SK-N-SH (cell line): ENCODE results near the gene QTRT2. TPM values are rescaled to one million over a fixed set of nuclear protein-coding genes. Genes with fewer than 3 reads are reported as not detected.

ENCODE experiments used
- CTCF ChIA-PET: fragments of 300-600, 350-600 bp; formaldehyde crosslinking; extraction: SDS; loops from one replicate; lab custom pipeline; 2021; lab: Yijun Ruan, JAX
- POLR2A ChIA-PET: fragments of 350-600 bp; sonication (Branson Sonifier 250); formaldehyde crosslinking; extraction: SDS; loops from one replicate; lab custom pipeline; 2020; ENCODE audit warnings: antibody characterized with exemption, inconsistent platforms; lab: Yijun Ruan, JAX
- DNase-seq: peaks from one replicate; pipeline ENCODE4 v3.0.0; 2012
- H2AFZ ChIP-seq: fragments of 200-600 bp; sonication (generic); 2 replicates; pipeline ENCODE4 v1.8.1; 2016; ENCODE audit warnings: antibody characterized with exemption, mild to moderate bottlenecking, low read depth
- H3F3A ChIP-seq: fragments of 200-600 bp; sonication (generic); replicated peaks from 2 replicates; pipeline ENCODE3; 2016; ENCODE audit warnings: antibody characterized with exemption, mild to moderate bottlenecking; ENCODE audit not compliant: insufficient read depth
- H3K27ac ChIP-seq, 2 experiments: fragments of 200-500 bp in 1 of 2; fragments of 200-600 bp in 1 of 2; sonication (Bioruptor generic) in 1 of 2; sonication (generic), shearing (Covaris generic) in 1 of 2; 2 replicates each; pipeline versions ENCODE4 v1.5.1 to v1.6.1; 2014 to 2016; ENCODE audit warnings: low read depth in 2 of 2, inconsistent platforms in 1 of 2, low read length in 1 of 2, mild to moderate bottlenecking in 1 of 2, mixed read lengths in 1 of 2
- H3K27me3 ChIP-seq: fragments of 200-600 bp; sonication (generic), shearing (Covaris generic); 2 replicates; pipeline ENCODE4 v1.6.1; 2016; ENCODE audit warnings: mixed run types; ENCODE audit not compliant: insufficient read depth
- H3K36me3 ChIP-seq, 2 experiments: fragments of 200-500 bp in 1 of 2; fragments of 200-600 bp in 1 of 2; sonication (Bioruptor generic) in 1 of 2; sonication (generic) in 1 of 2; replicated peaks in 1 of 2; 2 replicates each; pipeline versions ENCODE3 to v1.5.1; 2014 to 2016; ENCODE audit warnings: low read length in 1 of 2, mild to moderate bottlenecking in 1 of 2; ENCODE audit not compliant: insufficient read depth in 2 of 2, control insufficient read depth in 1 of 2
- H3K4me1 ChIP-seq, 2 experiments: fragments of 200-500 bp in 1 of 2; fragments of 200-600 bp in 1 of 2; sonication (Bioruptor generic) in 1 of 2; sonication (generic), shearing (Covaris generic) in 1 of 2; 2 replicates each; pipeline versions ENCODE4 v1.5.1 to v1.6.1; 2014 to 2016; ENCODE audit warnings: low read depth in 1 of 2, low read length in 1 of 2, mixed run types in 1 of 2; ENCODE audit not compliant: insufficient read depth in 2 of 2, control insufficient read depth in 1 of 2
- H3K4me2 ChIP-seq: fragments of 200-600 bp; sonication (generic), shearing (Covaris generic); 2 replicates; pipeline ENCODE4 v1.6.1; 2017; ENCODE audit warnings: mixed run types
- H3K4me3 ChIP-seq, 2 experiments: fragments of 200-500 bp in 1 of 2; fragments of 200-600 bp in 1 of 2; sonication (Bioruptor generic) in 1 of 2; sonication (generic), shearing (Covaris generic) in 1 of 2; 2 replicates each; pipeline versions ENCODE4 v1.5.1 to v1.8.1; 2014 to 2016; ENCODE audit warnings: low read depth in 2 of 2, inconsistent platforms in 1 of 2, low read length in 1 of 2, mild to moderate bottlenecking in 1 of 2, mixed read lengths in 1 of 2, moderate library complexity in 1 of 2
- H3K79me2 ChIP-seq: fragments of 200-600 bp; sonication (generic); 2 replicates; pipeline ENCODE4 v1.8.1; 2017; ENCODE audit warnings: mild to moderate bottlenecking; ENCODE audit not compliant: insufficient read depth
- H3K9ac ChIP-seq: fragments of 200-600 bp; sonication (generic); 2 replicates; pipeline ENCODE4 v1.6.1; 2017; ENCODE audit warnings: mixed run types
- H3K9me2 ChIP-seq: fragments of 200-600 bp; sonication (generic); 2 replicates; pipeline ENCODE4 v1.6.1; 2017; ENCODE audit warnings: mixed run types
- H3K9me3 ChIP-seq: fragments of 200-600 bp; sonication (generic); 2 replicates; pipeline ENCODE4 v1.6.1; 2017; ENCODE audit warnings: mixed run types, mild to moderate bottlenecking, moderate library complexity
- H4K20me1 ChIP-seq: fragments of 200-600 bp; sonication (generic); 2 replicates; pipeline ENCODE4 v1.6.1; 2017; ENCODE audit warnings: mild to moderate bottlenecking, mixed run types; ENCODE audit not compliant: insufficient read depth
- CHD2 ChIP-seq: fragments of 150-350 bp; IDR thresholded peaks from 2 replicates; pipeline ENCODE4 v1.6.1; 2018; ENCODE audit warnings: low read length; ENCODE audit not compliant: partially characterized antibody
- ELF1 ChIP-seq: IDR thresholded peaks from 2 replicates; pipeline ENCODE4 v1.4.0; 2012
- EP300 ChIP-seq, 2 experiments: IDR thresholded peaks; 2 replicates each; pipeline versions ENCODE4 v1.4.0 to v1.6.1; 2012; ENCODE audit warnings: borderline replicate concordance in 1 of 2, low read depth in 1 of 2, low read length in 1 of 2
- FOXJ3 ChIP-seq: sonication (generic); formaldehyde crosslinking; IDR thresholded peaks from 2 replicates; pipeline ENCODE4 v1.5.1; 2020; ENCODE audit warnings: mild to moderate bottlenecking, missing genetic modification reagents
- FOXM1 ChIP-seq: IDR thresholded peaks from 2 replicates; pipeline ENCODE4 v1.4.0; 2012; ENCODE audit warnings: low read depth, mild to moderate bottlenecking
- GATA2 ChIP-seq: sonication (generic); formaldehyde crosslinking; IDR thresholded peaks from 2 replicates; pipeline ENCODE4 v1.5.0; 2020; ENCODE audit warnings: mild to moderate bottlenecking, missing genetic modification reagents
- MEF2A ChIP-seq: IDR thresholded peaks from 2 replicates; pipeline ENCODE4 v1.4.0; 2012; ENCODE audit warnings: low read depth, borderline replicate concordance
- NFIC ChIP-seq: IDR thresholded peaks from 2 replicates; pipeline ENCODE4 v1.4.0; 2012; ENCODE audit warnings: borderline replicate concordance
- NRF1 ChIP-seq: IDR thresholded peaks from 2 replicates; pipeline ENCODE4 v1.6.1; 2012; ENCODE audit warnings: low read depth, mild to moderate bottlenecking, low read length
- POLR2AphosphoS5 ChIP-seq: IDR thresholded peaks from 2 replicates; pipeline ENCODE4 v1.6.1; 2012; ENCODE audit warnings: low read depth, low read length
- RAD21 ChIP-seq: IDR thresholded peaks from 2 replicates; pipeline ENCODE4 v1.6.1; 2012; ENCODE audit warnings: mild to moderate bottlenecking, low read length
- RFX5 ChIP-seq: IDR thresholded peaks from 2 replicates; pipeline ENCODE4 v1.6.1; 2012; ENCODE audit warnings: mild to moderate bottlenecking, improper control_type of control experiment, low read length
- SIN3A ChIP-seq: IDR thresholded peaks from 2 replicates; pipeline ENCODE4 v1.6.1; 2012; ENCODE audit warnings: low read depth, mild to moderate bottlenecking, low read length, moderate library complexity, borderline replicate concordance
- SMC3 ChIP-seq: IDR thresholded peaks from 2 replicates; pipeline ENCODE4 v1.6.1; 2012; ENCODE audit warnings: low read depth, low read length, improper control_type of control experiment
- YY1 ChIP-seq: IDR thresholded peaks from 2 replicates; pipeline ENCODE4 v1.4.0; 2012; ENCODE audit warnings: low read depth, mild to moderate bottlenecking
- WGBS: methylation state at CpG from one replicate; pipeline ENCODE4 v1.1.6; 2017; ENCODE audit warnings: low lambda C conversion rate; 5-methylcytosine and 5-hydroxymethylcytosine counted together
- polyA plus RNA-seq, 3 experiments: library from polyadenylated mRNA; depleted of rRNA; stranded (reverse); fragments of >200 nt; gene quantifications; 2 replicates each; pipeline ENCODE4 v1.2.3, GENCODE V29; 2012
- TF ChIP-seq, protein P1 (sequence below): fragments of 200-600 bp; sonication (generic); IDR thresholded peaks from 2 replicates; pipeline ENCODE4 v1.6.1; 2017; ENCODE audit warnings: antibody characterized with exemption, mild to moderate bottlenecking, moderate library complexity
- TF ChIP-seq, protein P2 (sequence below): IDR thresholded peaks from 2 replicates; pipeline ENCODE4; 2012

The QTRT2 gene
- polyA plus RNA-seq, 1 of the 3 experiments (the other 2 are of a cell fraction) = 6.2 TPM

- no peak for DNase-seq
- no peaks in the 10 kb centered on the region for H4K20me1 ChIP-seq
Observed at GRCh38 chr3:114092151-114093015, 35.8 kb downstream of the QTRT2 start.

GRCh38 chr3:114093016-114093380, 36.5 kb downstream of the QTRT2 start:
- no peaks in the 10 kb centered on the region for H4K20me1 ChIP-seq
- H3F3A ChIP-seq = peaks cover 10% of the 10 kb centered on the region
- 43% methylated on average over 3 of the region's 3 CpGs for WGBS
- POLR2A ChIA-PET = no interaction called here
- no peaks in the 10 kb centered on the region for H3K27me3 ChIP-seq
- no peak for DNase-seq
- H3K9me2 ChIP-seq = no peaks in the 10 kb centered on the region
- peak overlapping the region; percentile 39; the same call in 1 of the 2 replicates for H2AFZ ChIP-seq
- TF ChIP-seq, protein P1, sequence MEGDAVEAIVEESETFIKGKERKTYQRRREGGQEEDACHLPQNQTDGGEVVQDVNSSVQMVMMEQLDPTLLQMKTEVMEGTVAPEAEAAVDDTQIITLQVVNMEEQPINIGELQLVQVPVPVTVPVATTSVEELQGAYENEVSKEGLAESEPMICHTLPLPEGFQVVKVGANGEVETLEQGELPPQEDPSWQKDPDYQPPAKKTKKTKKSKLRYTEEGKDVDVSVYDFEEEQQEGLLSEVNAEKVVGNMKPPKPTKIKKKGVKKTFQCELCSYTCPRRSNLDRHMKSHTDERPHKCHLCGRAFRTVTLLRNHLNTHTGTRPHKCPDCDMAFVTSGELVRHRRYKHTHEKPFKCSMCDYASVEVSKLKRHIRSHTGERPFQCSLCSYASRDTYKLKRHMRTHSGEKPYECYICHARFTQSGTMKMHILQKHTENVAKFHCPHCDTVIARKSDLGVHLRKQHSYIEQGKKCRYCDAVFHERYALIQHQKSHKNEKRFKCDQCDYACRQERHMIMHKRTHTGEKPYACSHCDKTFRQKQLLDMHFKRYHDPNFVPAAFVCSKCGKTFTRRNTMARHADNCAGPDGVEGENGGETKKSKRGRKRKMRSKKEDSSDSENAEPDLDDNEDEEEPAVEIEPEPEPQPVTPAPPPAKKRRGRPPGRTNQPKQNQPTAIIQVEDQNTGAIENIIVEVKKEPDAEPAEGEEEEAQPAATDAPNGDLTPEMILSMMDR = no peak
- TF ChIP-seq POLR2AphosphoS5 (no peak), FOXM1 (no peak), YY1 (no peak), CHD2 (no peak), MEF2A (no peak), FOXJ3 (CRISPR knock-in tag) (no peak), RFX5 (no peak), NRF1 (no peak), SMC3 (no peak), GATA2 (CRISPR knock-in tag) (no peak), NFIC (no peak)
- TF ChIP-seq, protein P2, sequence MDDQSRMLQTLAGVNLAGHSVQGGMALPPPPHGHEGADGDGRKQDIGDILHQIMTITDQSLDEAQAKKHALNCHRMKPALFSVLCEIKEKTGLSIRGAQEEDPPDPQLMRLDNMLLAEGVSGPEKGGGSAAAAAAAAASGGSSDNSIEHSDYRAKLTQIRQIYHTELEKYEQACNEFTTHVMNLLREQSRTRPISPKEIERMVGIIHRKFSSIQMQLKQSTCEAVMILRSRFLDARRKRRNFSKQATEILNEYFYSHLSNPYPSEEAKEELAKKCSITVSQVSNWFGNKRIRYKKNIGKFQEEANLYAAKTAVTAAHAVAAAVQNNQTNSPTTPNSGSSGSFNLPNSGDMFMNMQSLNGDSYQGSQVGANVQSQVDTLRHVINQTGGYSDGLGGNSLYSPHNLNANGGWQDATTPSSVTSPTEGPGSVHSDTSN = no peak
- H3K27ac ChIP-seq = no peak overlapping the region
- H3K79me2 ChIP-seq = no peaks in the 10 kb centered on the region
- H3K4me1 ChIP-seq = 0 out of 4 replicates have a peak, but pooled peaks cover 0 to 9% of the 10 kb centered on the region in 2 experiments
- peak overlapping the region; percentile 12; the same call in 1 of the 2 replicates for H3K4me2 ChIP-seq
- no peak overlapping the region for H3K4me3 ChIP-seq
- H3K9me3 ChIP-seq = no peaks in the 10 kb centered on the region
- peaks cover 0 to under 1% of the 10 kb centered on the region in 2 experiments for H3K36me3 ChIP-seq
- CTCF ChIA-PET = no interaction called here
- H3K9ac ChIP-seq = no peak overlapping the region

More at GRCh38 chr3:114092151-114093015, 35.8 kb downstream of the QTRT2 start:
- ChIA-PET CTCF (no interaction called here), POLR2A (no interaction called here)
- H3K27me3 ChIP-seq = no peaks in the 10 kb centered on the region
- peaks cover 10% of the 10 kb centered on the region for H3F3A ChIP-seq
- no peak for TF ChIP-seq RAD21
- TF ChIP-seq ELF1 = no peak
- no peak for TF ChIP-seq MEF2A
- TF ChIP-seq FOXM1 = no peak
- TF ChIP-seq EP300 (IDR thresholded peaks at IDR 0.05; ENCODE audit: borderline replicate concordance in 1 of 2, low read depth in 1 of 2, low read length in 1 of 2) = no peak
- no peak for TF ChIP-seq SMC3
- TF ChIP-seq FOXJ3 (CRISPR knock-in tag) = no peak
- TF ChIP-seq SIN3A = no peak
- H3K79me2 ChIP-seq = no peaks in the 10 kb centered on the region
- no peak overlapping the region for H3K9ac ChIP-seq
- peak overlapping the region; percentile 12; the same call in 1 of the 2 replicates for H3K4me2 ChIP-seq
- H3K9me3 ChIP-seq = no peaks in the 10 kb centered on the region
- peak overlapping the region; percentile 39; the same call in 1 of the 2 replicates for H2AFZ ChIP-seq
- no peak overlapping the region for H3K27ac ChIP-seq
- H3K36me3 ChIP-seq = peaks cover 0 to 6% of the 10 kb centered on the region in 2 experiments
- H3K4me3 ChIP-seq = no peak overlapping the region
- 85% methylated on average over 13 of the region's 13 CpGs for WGBS
- H3K4me1 ChIP-seq = 0 out of 4 replicates have a peak, but pooled peaks cover 0 to 9% of the 10 kb centered on the region in 2 experiments
- H3K9me2 ChIP-seq = no peaks in the 10 kb centered on the region
